Measurements from ENCODE around the gene CCDC160.
"Not testable (repeated sequence)": the region's sequence is repeated elsewhere in the genome, so short reads cannot be mapped to it uniquely, and the experiment has no call there.

Gene CCDC160

DNA sequence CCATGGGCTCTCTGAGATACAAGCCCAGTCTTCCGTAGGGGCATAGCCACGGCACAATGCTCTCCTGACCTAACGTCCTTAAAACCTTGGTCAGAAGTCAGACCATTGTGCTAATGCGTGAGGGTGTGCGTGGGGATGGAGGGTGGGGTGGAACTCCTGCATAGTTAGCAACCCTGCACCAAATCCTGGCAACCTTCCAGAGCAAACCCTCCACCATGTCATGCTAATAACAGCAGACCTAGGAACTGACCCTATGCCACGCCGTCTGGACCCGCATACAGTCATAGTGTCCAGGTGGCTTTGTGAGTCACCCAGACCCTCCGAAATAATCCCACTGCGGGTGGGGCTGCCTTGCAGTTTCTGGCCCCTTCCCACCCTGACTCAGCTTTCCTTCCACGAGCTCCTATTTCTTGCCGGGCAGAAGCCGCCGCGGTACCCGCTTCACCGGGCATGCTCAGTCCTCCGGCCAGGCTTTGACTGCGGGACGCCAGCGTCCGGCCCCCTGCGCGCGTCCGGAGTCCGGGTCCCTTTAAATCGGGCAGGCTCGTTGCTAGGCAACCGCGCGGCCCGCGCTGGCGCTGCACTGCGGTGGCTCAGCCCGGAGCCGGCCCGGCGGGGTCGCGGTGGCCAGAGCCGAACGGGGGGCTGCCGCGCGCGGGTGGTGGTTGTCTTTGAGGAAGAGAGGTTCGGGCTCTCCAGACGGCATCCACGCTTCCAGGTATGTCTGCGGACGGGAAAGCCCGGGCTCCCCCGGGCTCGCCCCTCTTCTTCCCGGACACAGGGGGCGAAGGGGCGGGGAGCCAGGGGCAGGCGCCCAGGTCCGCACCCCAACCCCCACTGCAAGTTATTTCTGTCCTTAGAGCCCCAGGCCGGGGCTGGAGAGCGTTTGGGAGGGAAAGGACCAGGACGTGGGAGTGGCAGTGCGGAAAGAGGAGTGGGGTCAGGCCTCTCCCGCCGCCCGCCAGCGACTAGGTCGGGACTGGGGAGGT, at the start of gene CCDC160:
CCDC160 (plus strand) TSS at position 557 of the 989 bp plus-strand sequence. CDS start 7,619 bp downstream, outside the sequence.
- FAIRE-seq = no peak
- no peak for DNase-seq (ENCODE audit: low spot score)

DNA sequence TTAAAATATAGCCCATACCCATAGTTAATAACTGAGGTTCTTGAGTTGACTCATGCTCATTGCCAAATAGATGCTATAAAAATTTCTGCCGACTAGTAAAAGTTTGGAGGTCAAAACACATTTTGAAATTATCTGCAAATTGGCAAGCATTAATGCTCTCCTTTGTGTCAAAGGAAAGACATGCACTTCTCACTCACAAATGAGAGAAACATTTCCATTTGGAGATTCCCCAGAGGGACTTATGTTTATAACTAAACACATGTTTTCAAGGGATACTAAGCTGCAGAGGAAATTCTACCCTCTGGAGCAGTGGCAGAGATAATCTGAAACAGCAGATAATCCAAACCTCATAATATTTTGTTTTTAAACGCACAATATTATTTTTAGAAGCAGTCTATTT, 45.7 kb upstream of the CCDC160 start:
- FAIRE-seq (no peak), DNase-seq (ENCODE audit: low spot score) (no peak)

DNA sequence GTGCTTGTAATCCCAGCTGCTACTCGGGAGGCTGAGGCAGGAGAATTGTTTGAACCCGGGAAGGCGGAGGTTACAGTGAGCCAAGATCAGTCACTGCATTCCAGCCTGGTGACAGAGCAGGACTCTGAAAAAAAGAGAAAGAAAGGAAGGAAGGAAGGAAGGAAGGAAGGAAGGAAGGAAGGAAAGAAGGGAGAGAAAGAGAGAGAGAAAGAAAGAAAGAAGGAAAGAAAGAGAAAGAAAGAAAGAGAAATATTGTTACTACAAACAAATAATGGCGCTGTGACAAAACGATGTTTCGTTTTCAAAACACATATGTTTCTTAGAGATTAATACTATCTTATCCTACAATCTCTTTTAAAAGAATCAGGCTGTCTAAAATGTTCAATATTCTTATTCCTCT, 42.1 kb upstream of the CCDC160 start:
- FAIRE-seq = no peak
- no peak for DNase-seq (ENCODE audit: low spot score)

DNA sequence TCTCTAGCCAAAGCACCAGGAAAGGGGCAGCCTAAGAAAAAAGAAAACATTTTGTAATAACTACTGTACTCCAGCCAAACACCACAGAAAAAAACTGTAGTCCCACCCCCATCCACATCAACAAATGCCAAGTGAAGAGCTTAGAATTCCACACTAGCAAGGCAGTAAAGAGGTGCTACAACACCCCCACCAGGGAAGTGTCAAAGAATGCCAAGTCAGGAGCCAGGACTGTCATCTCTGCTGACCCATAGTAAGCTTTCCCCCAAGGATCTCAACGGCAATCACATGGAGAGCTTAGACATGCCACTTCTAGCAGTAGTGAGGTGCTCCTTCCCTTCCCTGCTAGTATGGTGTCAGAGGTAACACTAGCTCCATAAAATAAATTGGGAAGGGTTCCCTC, 34.4 kb upstream of the CCDC160 start:
- DNase-seq (ENCODE audit: low spot score) = no peak
- no peak for FAIRE-seq

DNA sequence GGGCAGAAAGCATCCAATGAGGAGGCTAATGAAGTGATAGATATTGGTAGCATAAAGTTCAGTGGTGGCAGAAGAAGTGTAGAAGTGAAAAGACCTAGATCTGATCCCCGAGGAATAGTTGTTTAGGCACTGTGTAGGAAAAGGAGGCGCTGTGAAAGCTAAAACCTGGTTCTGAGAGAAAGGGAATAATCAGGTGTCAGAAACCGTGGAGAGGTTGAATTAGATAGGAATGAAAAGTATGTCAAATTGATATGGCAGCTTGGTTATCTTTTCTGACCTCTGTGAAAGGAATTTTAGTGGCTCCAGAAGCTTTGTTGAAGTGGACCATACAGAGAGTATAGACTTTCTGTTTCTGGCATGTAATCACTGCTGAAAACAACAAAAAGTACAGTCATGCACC, 30.8 kb upstream of the CCDC160 start:
- DNase-seq (ENCODE audit: low spot score) (no peak), FAIRE-seq (no peak)

DNA sequence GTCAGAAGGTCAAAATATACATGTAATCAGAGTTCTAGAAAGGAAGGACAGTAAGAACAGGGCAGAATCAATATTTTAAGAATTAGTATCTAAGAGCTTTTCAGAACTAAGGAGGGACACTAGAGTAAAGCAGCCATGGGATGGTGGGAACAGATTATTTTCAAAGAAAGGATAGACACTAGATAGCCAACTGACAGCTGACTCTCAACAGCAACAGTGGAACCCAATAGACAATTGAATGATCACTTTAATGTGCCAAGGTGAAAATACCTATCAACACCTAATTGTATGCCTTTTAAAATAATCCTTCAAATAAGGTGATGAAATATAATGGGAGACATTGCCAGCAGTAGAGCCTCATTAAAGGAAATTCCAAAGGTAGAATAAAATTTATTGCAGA, 26.5 kb upstream of the CCDC160 start:
- FAIRE-seq (no peak), DNase-seq (ENCODE audit: low spot score) (no peak)

DNA sequence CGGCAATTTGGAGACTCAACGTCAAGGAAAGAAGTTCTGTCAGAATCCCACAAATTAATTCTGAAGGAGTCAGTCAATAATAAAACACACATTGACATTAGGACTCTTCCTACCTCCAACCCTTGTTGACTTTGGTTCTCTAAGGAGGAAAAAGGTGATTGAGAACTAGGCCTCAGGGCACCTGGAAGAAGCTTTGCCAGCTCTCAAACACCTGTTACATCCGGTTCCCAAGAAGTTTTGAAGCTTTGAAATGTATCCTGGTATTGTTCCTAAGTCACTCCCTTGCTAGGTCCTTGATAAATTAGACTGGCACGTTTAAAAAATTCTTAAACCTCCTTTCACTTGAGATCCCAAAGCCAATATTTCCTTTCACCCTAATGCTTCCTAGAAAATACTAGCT, 1.7 kb upstream of the CCDC160 start:
- FAIRE-seq (no peak), DNase-seq (ENCODE audit: low spot score) (no peak)

DNA sequence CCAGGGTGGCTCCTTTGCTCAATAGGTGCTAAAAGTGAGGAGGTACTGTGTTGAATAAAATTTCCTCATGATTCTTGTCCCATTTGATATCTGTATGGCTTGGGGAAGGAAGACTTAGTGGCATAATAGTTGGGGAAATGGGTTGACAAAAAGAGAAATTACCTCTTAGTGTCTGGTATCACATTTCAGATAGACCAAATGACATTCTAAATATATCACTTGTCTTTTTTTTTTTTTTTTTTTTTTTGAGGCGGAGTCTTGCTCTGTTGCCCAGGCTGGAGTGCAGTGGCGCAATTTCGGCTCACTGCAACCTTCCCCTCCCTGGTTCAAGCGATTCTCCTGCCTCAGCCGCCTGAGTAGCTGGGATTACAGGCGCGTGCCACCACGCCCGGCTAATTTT, 1.2 kb downstream of the CCDC160 start:
- DNase-seq (ENCODE audit: low spot score); FAIRE-seq: not testable (repeated sequence)

DNA sequence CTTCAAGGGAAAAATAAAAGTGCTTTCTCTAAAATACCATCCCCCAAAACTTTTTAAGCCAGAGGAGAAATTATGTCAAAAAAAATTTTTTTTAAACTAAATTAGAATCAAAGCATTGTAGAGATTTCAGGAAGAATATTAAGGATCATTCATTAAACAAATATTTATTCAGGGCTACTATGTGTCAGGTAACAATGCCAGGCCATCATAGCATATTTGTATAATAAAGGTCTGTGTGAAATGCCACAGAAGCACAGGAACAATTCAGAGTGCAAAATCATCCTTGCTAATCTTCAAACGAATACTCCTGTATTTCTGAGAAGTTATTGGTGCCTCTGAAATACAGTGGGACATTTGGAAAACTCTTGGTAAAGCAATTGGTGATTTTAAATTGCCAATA, 2.0 kb downstream of the CCDC160 start:
- no peak for DNase-seq (ENCODE audit: low spot score)
- FAIRE-seq = no peak

DNA sequence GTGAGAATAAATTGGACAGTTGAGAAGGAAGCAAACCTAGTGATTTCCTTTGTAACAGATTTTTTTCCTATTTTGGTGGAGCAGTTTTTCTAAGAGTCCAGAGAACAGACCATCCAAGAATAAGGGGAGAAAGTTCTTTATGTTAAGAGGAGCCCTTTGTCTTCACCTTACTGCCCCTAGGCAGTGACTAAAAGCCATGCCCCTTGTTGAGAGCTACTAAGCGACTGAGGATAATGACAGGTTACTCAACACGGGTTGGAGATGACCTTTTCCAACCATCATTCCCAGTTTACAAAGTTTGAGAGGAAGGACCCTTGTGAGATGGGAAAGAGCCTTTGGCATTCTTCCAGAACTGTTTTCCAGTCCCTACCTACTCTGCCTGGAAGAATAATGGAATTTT, 3.2 kb downstream of the CCDC160 start:
- no peak for DNase-seq (ENCODE audit: low spot score)
- FAIRE-seq = no peak

DNA sequence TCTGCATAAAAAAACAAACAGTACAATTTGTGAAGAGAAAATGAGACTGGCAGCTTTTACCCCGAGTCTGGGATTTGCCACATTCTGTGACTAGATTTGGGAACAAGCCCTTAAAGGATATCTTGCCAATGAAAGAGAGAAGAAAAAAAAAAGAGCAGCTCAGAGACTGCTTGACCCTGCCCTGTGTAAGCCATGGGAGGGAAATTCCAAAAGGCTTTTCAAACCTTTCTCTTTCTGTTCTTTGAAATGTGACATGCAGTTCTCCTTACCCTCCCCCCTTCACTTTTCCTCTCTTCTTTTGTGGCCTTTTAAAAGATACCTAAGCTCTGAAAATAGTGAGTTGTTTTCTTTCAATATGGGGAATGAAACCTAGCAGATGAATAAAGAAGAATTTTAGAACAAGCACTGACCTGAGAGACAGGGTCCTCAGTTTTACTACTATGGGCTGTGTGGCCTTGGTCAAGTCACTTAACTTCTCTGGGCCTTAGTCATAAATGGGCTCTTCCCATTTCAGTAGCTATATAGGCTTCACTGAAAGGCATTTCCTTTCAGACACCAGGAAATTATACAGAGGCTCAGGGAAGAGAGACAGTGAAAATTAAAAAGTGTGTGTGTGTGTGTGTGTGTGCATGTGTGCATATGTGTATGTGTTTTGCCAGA, 5.1 kb downstream of the CCDC160 start:
- no peak for FAIRE-seq

DNA sequence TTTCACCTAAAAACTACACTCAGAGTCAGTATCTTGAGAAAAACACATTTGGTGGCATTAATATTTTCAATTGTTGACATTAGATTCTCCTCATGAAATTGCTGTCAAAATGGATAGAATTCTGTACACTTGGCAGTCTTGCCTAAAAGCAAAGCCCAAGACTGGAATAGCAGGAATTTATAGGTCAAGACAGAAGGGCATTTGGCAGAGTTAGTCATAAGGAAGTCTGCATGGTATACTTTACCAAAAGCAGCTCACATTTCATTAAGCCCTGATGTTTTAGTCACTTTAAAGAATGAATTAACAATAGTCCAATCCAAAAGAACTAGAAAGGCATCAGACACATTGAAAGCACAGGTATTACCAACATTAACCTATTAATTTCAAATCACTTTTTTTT, 7.1 kb downstream of the CCDC160 start:
- DNase-seq (ENCODE audit: low spot score) = no peak
- no peak for FAIRE-seq

More for the DNA sequence above, 5.1 kb downstream of the CCDC160 start:
- DNase-seq (ENCODE audit: low spot score) = no peak

DNA sequence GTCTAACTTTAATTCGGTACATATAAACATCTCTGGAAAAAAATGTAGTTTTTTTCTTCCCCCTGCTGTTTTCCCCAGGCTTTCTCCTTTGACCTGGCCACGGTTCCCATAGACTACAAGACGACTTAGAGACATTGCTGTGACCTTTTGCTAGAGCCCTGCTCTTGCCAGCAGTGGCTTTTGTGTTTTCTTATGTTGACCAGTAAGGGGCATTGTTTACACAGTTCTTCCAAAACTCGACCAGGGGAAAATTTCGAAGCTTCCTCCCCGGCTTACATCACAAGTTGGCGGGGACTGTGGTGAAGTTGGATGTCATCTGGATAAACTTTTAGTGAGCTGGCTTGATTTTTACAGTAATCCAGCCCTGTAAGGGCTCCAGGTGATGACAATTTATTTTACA, 9.3 kb downstream of the CCDC160 start:
- DNase-seq (ENCODE audit: low spot score) = no peak
- FAIRE-seq = no peak

DNA sequence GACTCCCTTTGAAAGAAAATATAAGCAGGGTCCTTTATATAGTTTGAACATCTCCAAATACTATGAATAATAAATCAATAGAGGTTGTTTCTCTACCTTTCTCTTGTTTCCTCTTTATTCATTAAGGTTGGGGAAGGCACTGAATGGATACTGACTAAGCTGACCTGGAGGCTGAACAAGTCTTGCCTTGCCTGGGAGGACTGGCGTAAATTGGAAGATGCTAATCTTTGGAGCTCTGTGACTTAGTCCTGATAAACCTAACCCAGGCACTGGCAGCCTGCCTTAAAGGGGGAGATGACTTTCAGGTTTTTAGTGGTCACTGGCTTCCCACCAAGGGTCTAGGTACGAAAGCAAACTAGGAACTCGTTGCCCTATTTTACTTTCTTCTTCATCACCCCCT, 10.5 kb downstream of the CCDC160 start:
- DNase-seq (ENCODE audit: low spot score) = no peak
- no peak for FAIRE-seq

DNA sequence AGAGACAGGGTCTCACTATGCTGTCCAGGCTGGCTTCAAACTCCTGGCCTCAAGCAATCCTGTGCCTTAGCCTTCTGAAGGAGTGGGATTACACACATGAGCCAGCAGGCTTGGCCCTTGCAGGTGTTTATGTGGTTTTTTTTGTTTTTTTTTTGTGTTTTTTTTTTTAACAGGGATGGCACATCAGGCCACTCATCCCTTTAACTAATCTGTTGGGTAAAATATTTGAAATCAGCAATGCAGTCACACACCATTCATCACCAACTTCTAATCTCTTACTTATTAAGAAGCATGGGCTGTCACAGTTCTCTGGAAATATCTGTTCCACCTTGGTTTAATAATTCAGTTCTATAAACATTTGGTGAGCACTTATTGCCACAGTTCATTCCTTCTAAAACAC, 12.3 kb downstream of the CCDC160 start:
- no peak for FAIRE-seq

DNA sequence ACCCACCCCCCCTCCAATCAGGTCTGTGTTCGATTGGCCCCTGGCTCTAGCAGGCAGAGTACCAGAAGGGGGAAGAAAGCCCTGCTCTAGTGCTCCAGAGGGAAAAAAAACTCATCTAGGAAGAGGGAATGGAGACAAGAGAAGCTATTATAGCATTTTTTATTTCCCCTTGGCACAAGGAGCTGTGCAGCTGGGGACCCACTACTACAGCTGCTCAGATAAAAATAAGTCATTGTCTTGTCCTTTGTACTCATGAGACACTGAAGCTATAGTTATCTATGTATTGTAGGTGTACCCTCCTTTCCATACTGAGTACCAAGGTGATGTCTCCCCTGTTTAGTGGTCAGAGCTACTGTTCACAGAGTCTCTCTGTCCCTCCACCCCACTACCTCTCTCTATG, 14.3 kb downstream of the CCDC160 start:
- no peak for FAIRE-seq
- no peak for DNase-seq (ENCODE audit: low spot score)

More for the DNA sequence above, 12.3 kb downstream of the CCDC160 start:
- DNase-seq (ENCODE audit: low spot score) = no peak

DNA sequence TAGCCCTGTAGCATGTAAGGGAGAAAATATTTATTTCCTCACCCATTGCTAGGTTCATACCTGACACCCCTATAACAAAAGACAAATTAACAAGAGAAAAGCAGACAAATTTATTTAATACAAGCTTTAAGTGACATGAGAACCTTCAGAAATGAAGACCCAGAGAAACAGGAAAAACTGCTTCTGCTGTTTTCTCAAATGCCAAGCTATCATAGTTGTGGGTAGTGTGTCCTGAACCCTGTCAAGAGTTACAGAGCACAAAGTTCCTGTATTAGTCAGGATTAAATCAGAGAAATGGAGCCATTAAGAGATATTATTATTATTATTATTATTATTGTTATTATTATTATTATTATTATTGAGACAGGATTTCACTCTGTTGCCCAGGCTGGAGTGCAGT, 17.5 kb downstream of the CCDC160 start:
- FAIRE-seq = no peak

DNA sequence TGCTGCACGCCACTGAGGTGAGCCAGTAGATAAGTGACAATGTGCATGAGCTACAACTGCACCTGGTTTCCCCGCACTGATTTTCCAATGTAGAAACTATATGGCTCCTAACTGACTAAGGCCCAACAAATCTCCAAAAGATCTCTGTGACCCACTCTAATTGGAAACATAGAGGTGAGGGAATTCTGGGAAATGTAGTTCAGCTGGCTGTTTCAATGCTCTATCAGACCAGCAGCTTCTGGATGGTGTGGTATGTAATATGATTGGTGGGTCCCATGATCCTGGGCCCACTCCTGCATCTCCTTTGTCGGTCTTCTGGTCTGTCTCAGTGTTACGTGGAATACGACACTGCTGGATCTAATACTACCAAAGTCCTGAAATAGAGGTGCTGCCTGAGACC, 18.6 kb downstream of the CCDC160 start:
- FAIRE-seq = no peak
- DNase-seq (ENCODE audit: low spot score) = no peak

More for the DNA sequence above, 17.5 kb downstream of the CCDC160 start:
- no peak for DNase-seq (ENCODE audit: low spot score)

DNA sequence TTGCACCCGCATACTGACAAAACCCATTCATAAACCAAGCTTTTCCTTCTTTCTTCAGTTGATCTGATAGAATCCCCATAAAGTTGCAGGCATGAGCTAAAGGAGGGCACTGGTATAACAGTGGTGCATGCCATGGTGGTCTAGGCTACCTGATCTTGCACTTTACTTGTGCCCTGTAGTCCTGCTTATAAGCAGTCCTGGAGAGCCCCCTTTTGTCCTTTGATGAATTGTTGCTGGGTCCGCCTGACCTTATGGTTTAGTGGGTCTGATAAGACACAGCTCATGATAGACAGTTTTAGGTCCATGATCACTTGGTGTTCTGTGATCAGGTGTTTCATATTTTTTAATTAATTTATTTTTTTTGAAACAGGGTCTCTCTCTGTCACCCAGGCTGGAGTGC, 19.7 kb downstream of the CCDC160 start:
- no peak for DNase-seq (ENCODE audit: low spot score)
- no peak for FAIRE-seq

DNA sequence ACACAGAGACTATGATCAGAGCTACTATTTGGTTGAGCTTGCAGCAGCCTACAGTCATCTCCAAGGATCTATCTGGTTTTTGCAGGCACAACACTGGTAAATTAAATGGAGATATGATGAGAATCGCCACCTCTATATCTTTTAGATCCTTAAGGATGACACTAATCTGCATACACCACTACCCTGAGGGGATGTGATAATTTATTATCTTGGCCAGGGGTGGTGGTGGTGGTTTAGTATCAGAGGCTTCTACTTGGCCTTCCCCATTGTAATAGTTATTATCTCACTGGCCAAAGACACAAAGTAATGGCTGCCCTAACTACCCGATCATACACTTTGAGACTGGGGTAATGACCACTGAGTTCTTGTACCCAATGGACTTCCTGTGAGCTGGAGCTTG, 21.2 kb downstream of the CCDC160 start:
- DNase-seq (ENCODE audit: low spot score) (no peak), FAIRE-seq (no peak)

DNA sequence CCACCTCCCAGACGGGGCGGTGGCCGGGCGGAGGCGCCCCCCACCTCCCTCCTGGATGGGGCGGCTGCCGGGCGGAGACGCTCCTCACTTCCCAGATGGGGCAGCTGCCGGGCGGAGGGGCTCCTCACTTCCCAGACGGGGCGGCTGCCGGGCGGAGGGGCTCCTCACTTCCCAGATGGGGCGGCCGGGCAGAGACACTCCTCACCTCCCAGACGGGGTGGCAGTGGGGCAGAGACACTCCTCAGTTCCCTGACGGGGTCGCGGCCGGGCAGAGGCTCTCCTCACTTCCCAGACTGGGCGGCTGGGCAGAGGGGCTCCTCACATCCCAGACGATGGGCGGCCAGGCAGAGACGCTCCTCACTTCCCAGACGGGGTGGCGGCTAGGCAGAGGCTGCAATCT, 49.0 kb downstream of the CCDC160 start:
- not testable (repeated sequence) for FAIRE-seq; DNase-seq (ENCODE audit: low spot score)

DNA sequence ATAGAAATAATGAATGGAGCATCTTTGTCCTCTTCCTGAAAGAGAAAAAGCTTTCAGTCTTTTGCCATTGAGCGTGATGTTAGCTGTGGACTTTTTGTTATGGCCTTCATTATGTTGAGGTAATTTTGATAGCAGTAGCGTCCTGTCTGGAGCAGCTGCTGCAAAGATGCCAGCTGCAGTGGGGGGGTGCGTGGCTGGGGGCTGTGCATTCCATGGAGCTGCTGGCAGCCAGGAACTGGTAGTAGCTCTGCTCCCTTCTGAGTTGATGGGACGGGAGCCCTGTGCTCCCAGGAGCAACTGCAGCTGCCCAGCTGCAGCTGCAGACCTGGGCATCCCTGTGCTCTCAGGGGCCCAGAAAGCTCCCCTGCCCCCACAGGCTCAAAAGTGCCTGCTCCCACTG, 50.4 kb downstream of the CCDC160 start:
- DNase-seq (ENCODE audit: low spot score) = no peak
- no peak for FAIRE-seq

DNA sequence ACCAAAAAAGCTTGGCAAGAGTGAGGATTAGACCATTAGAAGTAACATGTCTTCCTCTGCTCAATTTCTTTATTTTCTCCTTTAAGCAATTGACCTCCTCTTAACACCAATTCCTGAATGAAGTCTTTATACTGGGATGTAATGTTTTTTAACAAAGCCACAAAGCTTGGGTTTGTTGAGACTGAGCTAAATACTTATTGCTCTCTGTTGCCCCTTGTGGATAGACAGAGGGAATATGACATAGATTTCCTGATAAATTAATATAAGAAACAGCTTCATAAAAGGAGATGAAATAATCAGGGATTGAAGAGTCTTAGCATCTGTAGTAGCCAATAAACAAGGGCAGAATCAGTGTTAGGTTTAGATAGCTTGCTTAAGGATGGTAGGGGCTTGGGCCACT, 57.6 kb downstream of the CCDC160 start:
- no peak for DNase-seq (ENCODE audit: low spot score)
- FAIRE-seq = no peak
